ENCODE measurements around the gene PLEKHA4.

GRCh38 chr19:48819366-48819816 is 49.0 kb downstream of the PLEKHA4 start:
- TF ChIP-seq GATA2 (IDR thresholded peaks at IDR 0.05; ENCODE audit: low read depth, low read length) (no peak), GATA3 (IDR thresholded peaks at IDR 0.05; ENCODE audit: low read depth, low read length) (no peak)
